ENCODE data around the gene CA4.

The CA4 gene

GRCh38 chr17:60155427-60155814 lies 5.6 kb downstream of the CA4 start:
- DNase-seq (ENCODE audit: low spot score): no peak

- DNase-seq (ENCODE audit: low spot score): no peak
Observed at GRCh38 chr17:60155815-60156214, 6.0 kb downstream of the CA4 start.

- no peak for DNase-seq (ENCODE audit: low spot score)
Observed at GRCh38 chr17:60156746-60157145, 7.0 kb downstream of the CA4 start.

- no peak for DNase-seq (ENCODE audit: low spot score)
Observed at GRCh38 chr17:60157487-60158040, 7.8 kb downstream of the CA4 start.

- DNase-seq (ENCODE audit: low spot score): no peak
Observed at GRCh38 chr17:60158751-60159478, 9.1 kb downstream of the CA4 start.

- no peak for DNase-seq (ENCODE audit: low spot score)
Observed at GRCh38 chr17:60159479-60159866, 9.7 kb downstream of the CA4 start.

- DNase-seq (ENCODE audit: low spot score): no peak
Observed at GRCh38 chr17:60160829-60161501, 11.2 kb downstream of the CA4 start.

- DNase-seq (ENCODE audit: low spot score): no peak
Observed at GRCh38 chr17:60161598-60162330, 12.0 kb downstream of the CA4 start.

- DNase-seq (ENCODE audit: low spot score): no peak
Observed at GRCh38 chr17:60163108-60163784, 13.5 kb downstream of the CA4 start.

GRCh38 chr17:60164164-60164563 lies 14.4 kb downstream of the CA4 start:
- DNase-seq (ENCODE audit: low spot score): no peak

- no peak for DNase-seq (ENCODE audit: low spot score)
Observed at GRCh38 chr17:60164697-60165096, 14.9 kb downstream of the CA4 start.

- no peak for DNase-seq (ENCODE audit: low spot score)
Observed at GRCh38 chr17:60165223-60165622, 15.4 kb downstream of the CA4 start.

- DNase-seq (ENCODE audit: low spot score): no peak
Observed at GRCh38 chr17:60165971-60166370, 16.2 kb downstream of the CA4 start.

- no peak for DNase-seq (ENCODE audit: low spot score)
Observed at GRCh38 chr17:60167065-60167741, 17.4 kb downstream of the CA4 start.

- DNase-seq (ENCODE audit: low spot score): no peak
Observed at GRCh38 chr17:60168654-60169053, 18.9 kb downstream of the CA4 start.

- no peak for DNase-seq (ENCODE audit: low spot score)
Observed at GRCh38 chr17:60169921-60170817, 20.4 kb downstream of the CA4 start.

- no peak for DNase-seq (ENCODE audit: low spot score)
Observed at GRCh38 chr17:60170835-60171752, 21.3 kb downstream of the CA4 start.

GRCh38 chr17:60171753-60172079 lies 21.9 kb downstream of the CA4 start:
- no peak for DNase-seq (ENCODE audit: low spot score)

GRCh38 chr17:60173304-60173819 lies 23.6 kb downstream of the CA4 start:
- DNase-seq (ENCODE audit: low spot score): no peak

All from hematopoietic multipotent progenitor cell treated with erythropoietin and hydrocortisone succinate and interleukin-3 and kit ligand, for 15 days (in vitro differentiated cells).